SIG-M5 treated with dmso at 0.1 percent for 504 hours (cell line): ENCODE results near the gene RFT1.

Experiments
- DNase-seq: peaks from one replicate; lab custom pipeline; 2025; ENCODE audit not compliant: unreplicated experiment; lab: John Stamatoyannopoulos, UW

Gene RFT1

DNA sequence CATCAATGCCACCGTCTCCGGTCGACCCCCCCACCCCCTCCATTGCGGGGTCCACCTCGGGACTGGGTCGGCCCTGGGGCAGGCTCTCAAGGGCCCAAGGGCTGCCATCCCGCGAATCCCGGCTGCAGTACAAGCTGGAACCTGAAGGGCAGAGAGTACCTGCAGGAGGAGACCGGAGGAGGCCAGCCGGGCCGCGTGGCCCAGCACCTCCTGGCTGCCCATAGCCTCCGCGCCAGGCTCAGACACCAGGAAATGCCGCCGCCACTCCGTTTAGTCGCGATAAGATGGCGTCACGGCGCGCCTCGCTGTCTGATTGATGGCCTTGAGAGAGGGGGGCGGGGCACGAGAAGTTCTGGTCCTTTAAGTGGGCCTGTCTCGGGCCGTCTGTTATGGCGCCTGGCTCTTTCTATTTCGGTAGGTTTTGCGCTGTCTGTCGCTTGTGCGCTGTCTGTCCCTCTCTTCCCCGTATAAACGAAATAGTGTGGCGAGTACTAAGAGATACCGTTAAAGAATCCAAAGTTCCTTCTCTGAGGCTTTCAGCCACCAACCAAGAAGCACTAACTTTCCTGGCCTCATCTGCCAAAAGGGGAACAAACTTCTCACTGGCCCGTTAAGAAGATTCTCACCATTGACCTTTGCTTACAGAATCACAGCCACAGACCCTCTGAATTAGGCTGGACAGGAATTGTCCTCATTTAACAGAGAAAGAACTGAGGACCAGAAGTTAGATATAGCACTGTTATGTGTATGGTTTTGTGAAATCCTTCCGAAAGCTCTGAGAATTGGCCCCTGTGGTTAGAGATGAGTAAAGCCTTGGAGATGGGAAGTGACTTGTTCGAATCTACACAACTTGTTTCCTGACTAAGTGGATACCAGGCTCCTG, at the start of gene RFT1:
Gene RFT1, minus strand, starts transcription at position 257 of the 883 bp plus-strand sequence. Its CDS starts 35 bp downstream, at position 222.
- peak; percentile 93 for DNase-seq

DNA sequence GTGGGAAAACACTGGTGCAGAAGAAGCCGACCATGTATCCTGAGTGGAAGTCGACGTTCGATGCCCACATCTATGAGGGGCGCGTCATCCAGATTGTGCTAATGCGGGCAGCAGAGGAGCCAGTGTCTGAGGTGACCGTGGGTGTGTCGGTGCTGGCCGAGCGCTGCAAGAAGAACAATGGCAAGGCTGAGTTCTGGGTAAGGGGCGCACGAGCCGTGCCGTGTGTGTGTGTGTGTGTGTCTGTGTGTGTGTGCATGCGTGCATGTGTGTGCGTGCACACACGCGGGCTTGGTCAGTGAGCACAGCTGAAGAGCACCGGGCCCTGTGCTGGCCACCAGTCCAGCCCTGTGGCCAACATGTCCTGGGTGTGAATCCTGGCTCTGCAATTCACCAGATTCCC, 49.3 kb upstream of the RFT1 start:
- no peak for DNase-seq

DNA sequence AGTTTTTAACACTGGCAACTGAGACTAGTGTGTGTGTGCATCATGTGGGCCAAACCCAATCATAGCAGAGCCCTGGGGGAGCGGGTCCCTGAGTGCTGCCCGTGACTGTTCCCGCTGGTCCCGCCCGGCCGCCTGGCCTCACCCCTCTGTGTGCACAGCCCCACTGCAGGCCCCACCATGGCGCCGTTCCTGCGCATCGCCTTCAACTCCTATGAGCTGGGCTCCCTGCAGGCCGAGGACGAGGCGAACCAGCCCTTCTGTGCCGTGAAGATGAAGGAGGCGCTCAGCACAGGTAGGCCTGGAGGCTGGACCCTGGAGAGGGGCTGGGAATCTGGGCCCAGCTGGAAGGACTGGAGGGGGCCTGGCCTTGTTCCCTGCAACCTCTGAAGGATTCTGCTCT, 48.0 kb upstream of the RFT1 start:
- no peak for DNase-seq

- DNase-seq: no peak
Observed at GRCh38 chr3:53175613-53176540, 45.6 kb upstream of the RFT1 start.

DNA sequence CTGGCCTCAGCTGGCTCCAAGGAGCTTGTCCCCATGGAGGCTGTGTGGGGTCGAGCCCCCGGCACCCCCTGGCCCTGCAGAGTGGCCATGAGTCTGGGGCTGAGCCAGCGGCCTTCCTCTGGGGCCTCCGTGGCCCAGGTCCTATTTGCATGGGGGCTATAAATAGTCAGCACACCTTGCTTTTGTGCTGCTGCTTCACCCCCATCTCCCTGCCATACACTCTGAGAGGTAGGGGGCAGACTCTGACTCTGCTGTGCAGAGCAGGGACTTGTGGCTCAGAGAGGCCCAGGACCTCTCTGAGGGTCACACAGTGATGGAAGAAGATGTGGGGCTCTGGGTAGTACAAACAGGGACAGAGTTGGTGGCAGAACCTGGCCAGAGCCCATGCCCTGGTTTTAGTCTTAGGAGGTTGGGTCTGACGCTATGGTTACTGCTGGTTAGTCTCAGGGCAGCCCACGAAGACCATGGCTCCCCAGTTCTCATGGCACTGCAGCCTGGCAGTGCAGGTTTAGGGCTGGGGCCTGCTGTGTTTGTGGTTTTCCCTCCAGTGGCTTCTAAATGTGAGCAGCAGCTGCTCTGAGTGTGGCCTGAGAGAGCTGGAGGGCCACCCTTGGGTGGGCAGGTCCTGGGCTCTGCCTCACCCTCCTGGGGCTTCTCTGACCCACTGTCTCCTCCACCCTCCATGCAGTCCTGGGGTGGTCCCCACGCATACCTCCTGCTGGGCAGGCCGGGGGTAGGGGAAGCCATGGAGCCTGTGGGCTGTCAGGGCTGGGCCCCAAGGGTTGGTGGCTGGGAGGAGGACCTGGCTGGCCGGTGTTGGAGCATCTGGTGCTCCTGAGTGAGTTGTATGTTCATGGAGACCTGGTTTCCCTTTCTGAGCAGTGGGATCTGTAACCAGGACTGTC, 44.4 kb upstream of the RFT1 start:
- no peak for DNase-seq

DNA sequence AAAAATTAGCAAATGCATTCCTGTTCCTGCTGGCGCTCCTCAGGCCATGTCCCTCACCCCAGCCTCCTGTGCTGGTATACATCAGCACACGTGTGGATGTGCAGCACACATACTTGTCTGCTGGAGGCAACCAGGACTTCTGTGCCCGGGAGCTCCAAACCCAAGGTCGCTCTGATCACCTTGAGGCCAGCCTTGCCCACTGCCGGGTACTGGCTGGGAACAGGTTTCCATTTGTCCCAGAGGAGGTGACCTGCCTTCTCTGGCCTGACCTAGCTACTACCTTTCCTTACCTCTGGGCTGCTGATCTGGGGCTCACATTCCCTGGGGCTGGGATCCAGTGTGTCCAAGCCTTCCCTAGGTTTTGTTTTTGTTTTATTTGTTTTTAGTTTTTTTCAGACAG, 42.9 kb upstream of the RFT1 start:
- DNase-seq: no peak

GRCh38 chr3:53171827-53172505, 41.7 kb upstream of the RFT1 start:
- DNase-seq: peak; percentile 80

DNA sequence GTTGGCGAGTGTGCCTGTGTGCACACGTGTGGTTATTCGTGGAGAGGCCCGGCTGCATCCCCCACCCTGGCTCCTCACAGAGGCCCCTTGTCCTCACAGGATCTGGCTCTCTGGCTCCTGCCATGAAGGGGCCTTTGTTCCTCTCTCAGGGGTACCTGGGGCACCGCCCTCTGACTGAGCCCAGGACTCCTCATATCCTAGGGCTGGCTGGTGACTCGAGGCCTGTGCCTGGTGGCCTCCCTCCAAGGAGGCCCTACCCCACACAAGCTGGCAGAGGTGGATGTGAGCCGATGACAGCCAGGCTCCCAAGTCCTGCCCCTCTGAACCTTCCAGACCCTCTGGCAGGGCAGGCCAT, 40.8 kb upstream of the RFT1 start:
- DNase-seq: no peak

- peak; percentile 93 for DNase-seq
Observed at GRCh38 chr3:53170325-53171063, 40.3 kb upstream of the RFT1 start.

DNA sequence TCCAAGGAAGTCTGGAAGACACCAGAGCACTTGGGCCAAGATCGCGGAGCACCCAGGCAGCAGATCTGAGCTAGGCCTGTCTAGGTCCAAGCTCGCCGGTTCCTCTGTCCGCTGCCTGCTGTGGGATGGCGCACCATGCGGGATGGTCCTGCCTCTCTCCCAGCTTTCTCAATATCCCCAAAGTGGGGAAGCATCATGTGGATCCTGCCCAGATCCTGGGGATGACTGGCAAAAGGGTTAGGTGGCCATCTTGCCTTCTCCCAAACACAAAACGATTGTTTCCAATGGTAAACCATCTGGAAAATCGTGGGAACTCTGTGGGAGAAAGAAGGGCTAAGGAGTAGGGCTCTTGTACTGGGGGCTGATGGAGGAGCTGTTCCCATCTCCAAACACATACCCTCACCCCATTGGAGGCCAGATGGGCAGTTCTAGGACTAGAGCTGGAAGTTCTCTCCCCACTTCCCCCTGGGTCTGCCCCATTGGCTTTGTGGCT, 39.6 kb upstream of the RFT1 start:
- DNase-seq: no peak

GRCh38 chr3:53169045-53169831, 39.0 kb upstream of the RFT1 start:
- DNase-seq: peak; percentile 92

GRCh38 chr3:53168175-53168923, 38.1 kb upstream of the RFT1 start:
- DNase-seq: no peak

- DNase-seq: no peak
Observed at GRCh38 chr3:53167418-53168174, 37.4 kb upstream of the RFT1 start.

- DNase-seq: no peak
Observed at GRCh38 chr3:53166781-53167291, 36.6 kb upstream of the RFT1 start.

DNA sequence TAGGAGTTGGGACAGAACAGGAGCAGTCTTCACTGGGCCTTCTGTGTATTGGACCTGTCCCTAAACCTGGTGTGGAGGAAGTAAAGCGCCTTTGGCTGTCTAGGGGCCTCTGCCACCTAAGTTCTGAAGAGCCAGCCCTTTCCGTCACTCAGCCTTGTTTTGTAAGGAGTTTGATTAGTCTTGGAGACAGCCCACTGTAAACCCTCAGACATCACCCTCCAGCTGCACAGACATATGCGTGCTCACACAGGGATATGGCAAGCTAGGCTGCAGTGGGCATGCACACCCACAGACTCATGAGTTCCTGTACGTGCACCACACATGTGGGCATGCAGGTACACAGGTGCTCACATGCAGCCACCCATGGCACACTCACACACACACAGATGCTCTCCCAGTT, 36.0 kb upstream of the RFT1 start:
- no peak for DNase-seq

DNA sequence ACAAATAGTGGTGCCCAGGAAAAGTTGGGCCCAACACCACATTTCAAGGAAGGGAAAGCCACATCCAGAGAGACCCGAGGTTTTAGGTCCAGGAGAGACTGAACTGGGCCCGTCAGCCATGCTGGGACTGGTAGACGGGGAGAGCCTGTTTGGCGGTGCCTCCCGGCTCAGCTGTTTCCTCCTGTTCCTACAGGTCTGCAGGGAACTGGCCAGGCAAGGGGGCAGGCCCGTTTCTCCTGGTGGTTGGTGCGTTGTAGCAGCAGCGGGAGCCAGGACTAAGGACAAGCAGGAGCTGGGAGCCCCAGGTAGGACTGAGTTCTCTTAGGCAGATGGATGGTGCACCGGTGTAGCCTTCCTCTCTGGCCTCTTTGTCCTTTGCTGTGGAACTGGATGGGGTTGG, 34.7 kb upstream of the RFT1 start:
- DNase-seq: no peak
